HG02571 (cell line): ENCODE results near the gene SEC11C.
"Not testable (repeated sequence)": the region's sequence is repeated elsewhere in the genome, so short reads cannot be mapped to it uniquely, and the experiment has no call there.

Source experiments
- ATAC-seq: cut with Tn5 transposase; IDR thresholded peaks from one replicate; pipeline ENCODE4 v1.9.1; 2021; ENCODE audit warnings: mild to moderate bottlenecking, moderate library complexity; ENCODE audit not compliant: unreplicated experiment

The SEC11C gene

GRCh38 chr18:59139615-59140301, at the start of gene SEC11C:
SEC11C (plus strand) TSS chr18:59139884; CDS start chr18:59139949, 65 bp downstream.
- ATAC-seq = peak; percentile 83

GRCh38 chr18:59090966-59091603, 48.6 kb upstream of the SEC11C start:
- no peak for ATAC-seq

- no peak for ATAC-seq
Measured at GRCh38 chr18:59093668-59094067, 46.0 kb upstream of the SEC11C start.

- no peak for ATAC-seq
Measured at GRCh38 chr18:59094569-59094968, 45.1 kb upstream of the SEC11C start.

GRCh38 chr18:59096098-59096789, 43.4 kb upstream of the SEC11C start:
- ATAC-seq = no peak

- ATAC-seq = no peak
Measured at GRCh38 chr18:59101830-59102414, 37.8 kb upstream of the SEC11C start.

- ATAC-seq = no peak
Measured at GRCh38 chr18:59109375-59109774, 30.3 kb upstream of the SEC11C start.

- no peak for ATAC-seq
Measured at GRCh38 chr18:59114160-59114559, 25.5 kb upstream of the SEC11C start.

GRCh38 chr18:59123588-59124369, 15.9 kb upstream of the SEC11C start:
- peak; percentile 77 for ATAC-seq

GRCh38 chr18:59124370-59124704, 15.3 kb upstream of the SEC11C start:
- ATAC-seq = no peak

GRCh38 chr18:59127047-59127446, 12.6 kb upstream of the SEC11C start:
- no peak for ATAC-seq

- no peak for ATAC-seq
Measured at GRCh38 chr18:59129951-59130703, 9.6 kb upstream of the SEC11C start.

GRCh38 chr18:59132810-59133465, 6.7 kb upstream of the SEC11C start:
- ATAC-seq = no peak

- ATAC-seq = peak; percentile 69
Measured at GRCh38 chr18:59139291-59139614, 431 bp upstream of the SEC11C start.

- ATAC-seq = no peak
Measured at GRCh38 chr18:59140302-59140885, 710 bp downstream of the SEC11C start.

- no peak for ATAC-seq
Measured at GRCh38 chr18:59141294-59142068, 1.8 kb downstream of the SEC11C start.

GRCh38 chr18:59142274-59142673, 2.6 kb downstream of the SEC11C start:
- ATAC-seq = no peak

- not testable (repeated sequence) for ATAC-seq
Measured at GRCh38 chr18:59142800-59143416, 3.2 kb downstream of the SEC11C start.
